Nephron progenitor cell (in vitro differentiated cells): ENCODE measurements around the gene TAS2R41.
"Not testable (repeated sequence)": the region's sequence is repeated elsewhere in the genome, so short reads cannot be mapped to it uniquely, and the experiment has no call there.

Source experiments
- DNase-seq: peaks from one replicate; pipeline ENCODE4 v3.0.0; 2021
- H3K27ac Mint-ChIP-seq: 2 replicates; pipeline ENCODE4 v1.8.0; 2021; ENCODE audit warnings: mild to moderate bottlenecking, moderate library complexity, mixed read lengths
- H3K27me3 Mint-ChIP-seq: 2 replicates; pipeline ENCODE4 v1.8.0; 2021; ENCODE audit warnings: mild to moderate bottlenecking, low read depth, mixed read lengths; ENCODE audit not compliant: poor library complexity
- H3K36me3 Mint-ChIP-seq: 2 replicates; pipeline ENCODE4 v1.8.0; 2021; ENCODE audit warnings: low read depth, mixed read lengths
- H3K4me1 Mint-ChIP-seq: 2 replicates; pipeline ENCODE4 v1.8.0; 2021; ENCODE audit warnings: mixed read lengths
- H3K4me3 Mint-ChIP-seq: 2 replicates; pipeline ENCODE4 v1.8.0; 2021; ENCODE audit warnings: mild to moderate bottlenecking, moderate library complexity, mixed read lengths
- H3K9me3 Mint-ChIP-seq: 2 replicates; pipeline ENCODE4 v1.8.0; 2021; ENCODE audit warnings: mild to moderate bottlenecking, moderate library complexity, mixed read lengths
- TF ChIP-seq, protein P1 (sequence below): fragments of 200-600 bp; sonication (generic); IDR thresholded peaks from 2 replicates; pipeline ENCODE4 v1.5.0; 2021; ENCODE audit warnings: antibody characterized with exemption

Gene TAS2R41

DNA sequence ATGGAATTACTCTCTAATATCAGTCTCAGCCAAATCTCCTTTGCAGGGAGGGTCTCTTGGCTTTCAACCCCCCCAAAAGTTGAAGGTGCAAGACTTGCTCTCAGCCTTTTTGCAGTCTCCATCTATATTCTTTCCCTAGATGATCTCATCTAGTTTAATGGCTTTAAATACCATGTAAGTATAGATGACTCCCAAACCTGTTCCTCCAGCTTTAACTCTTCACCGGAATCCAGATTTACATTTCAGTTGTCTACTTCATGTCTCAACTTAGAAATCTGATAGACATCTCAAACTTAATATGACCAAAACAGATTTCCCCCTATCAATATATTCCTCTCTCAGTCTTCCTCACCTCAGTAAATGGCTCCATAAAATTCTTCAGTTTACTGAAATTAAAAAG lies 9.9 kb upstream of the TAS2R41 start:
- Mint-ChIP-seq H3K27ac (no peak overlapping the region), H3K27me3 (peaks cover 4% of the 10 kb centered on the region), H3K36me3 (no peaks in the 10 kb centered on the region), H3K4me1 (no peaks in the 10 kb centered on the region), H3K9me3 (peaks cover 18% of the 10 kb centered on the region), H3K4me3 (no peak overlapping the region)
- DNase-seq, result no peak
- TF ChIP-seq, protein P1, sequence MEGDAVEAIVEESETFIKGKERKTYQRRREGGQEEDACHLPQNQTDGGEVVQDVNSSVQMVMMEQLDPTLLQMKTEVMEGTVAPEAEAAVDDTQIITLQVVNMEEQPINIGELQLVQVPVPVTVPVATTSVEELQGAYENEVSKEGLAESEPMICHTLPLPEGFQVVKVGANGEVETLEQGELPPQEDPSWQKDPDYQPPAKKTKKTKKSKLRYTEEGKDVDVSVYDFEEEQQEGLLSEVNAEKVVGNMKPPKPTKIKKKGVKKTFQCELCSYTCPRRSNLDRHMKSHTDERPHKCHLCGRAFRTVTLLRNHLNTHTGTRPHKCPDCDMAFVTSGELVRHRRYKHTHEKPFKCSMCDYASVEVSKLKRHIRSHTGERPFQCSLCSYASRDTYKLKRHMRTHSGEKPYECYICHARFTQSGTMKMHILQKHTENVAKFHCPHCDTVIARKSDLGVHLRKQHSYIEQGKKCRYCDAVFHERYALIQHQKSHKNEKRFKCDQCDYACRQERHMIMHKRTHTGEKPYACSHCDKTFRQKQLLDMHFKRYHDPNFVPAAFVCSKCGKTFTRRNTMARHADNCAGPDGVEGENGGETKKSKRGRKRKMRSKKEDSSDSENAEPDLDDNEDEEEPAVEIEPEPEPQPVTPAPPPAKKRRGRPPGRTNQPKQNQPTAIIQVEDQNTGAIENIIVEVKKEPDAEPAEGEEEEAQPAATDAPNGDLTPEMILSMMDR, result no peak

DNA sequence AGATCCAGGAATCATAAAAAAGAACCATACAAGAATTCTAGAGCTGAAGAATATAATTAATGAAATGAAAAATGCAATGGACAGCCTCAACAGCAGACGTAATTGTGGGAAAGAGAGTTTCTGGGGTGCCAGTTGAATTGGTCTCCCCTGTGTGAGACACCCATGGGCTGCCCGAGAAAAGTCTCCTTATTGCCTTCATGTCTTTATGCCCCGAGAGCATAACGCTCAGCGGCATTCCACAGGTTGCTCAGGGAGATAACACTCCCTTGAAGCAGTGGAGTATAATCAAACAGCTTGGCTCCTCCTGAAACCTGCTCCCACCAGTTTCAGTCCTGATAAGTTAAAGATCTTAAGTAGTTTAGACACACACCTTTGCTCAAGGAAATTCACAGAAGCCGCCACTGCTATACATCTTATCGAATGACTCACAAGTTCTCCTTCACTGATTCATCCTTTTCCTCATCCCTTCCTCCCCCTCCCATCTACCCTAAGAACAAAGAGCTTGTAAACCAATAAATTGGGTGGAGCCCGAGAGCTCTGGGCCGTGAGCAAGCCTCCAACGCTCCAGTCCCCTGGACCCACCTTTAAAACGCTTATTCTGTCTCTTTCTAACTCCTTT lies 5.5 kb upstream of the TAS2R41 start:
- peaks cover 30% of the 10 kb centered on the region for H3K9me3 Mint-ChIP-seq
- not testable (repeated sequence) for DNase-seq, H3K4me1 Mint-ChIP-seq, H3K27me3 Mint-ChIP-seq, H3K4me3 Mint-ChIP-seq, H3K36me3 Mint-ChIP-seq, H3K27ac Mint-ChIP-seq

DNA sequence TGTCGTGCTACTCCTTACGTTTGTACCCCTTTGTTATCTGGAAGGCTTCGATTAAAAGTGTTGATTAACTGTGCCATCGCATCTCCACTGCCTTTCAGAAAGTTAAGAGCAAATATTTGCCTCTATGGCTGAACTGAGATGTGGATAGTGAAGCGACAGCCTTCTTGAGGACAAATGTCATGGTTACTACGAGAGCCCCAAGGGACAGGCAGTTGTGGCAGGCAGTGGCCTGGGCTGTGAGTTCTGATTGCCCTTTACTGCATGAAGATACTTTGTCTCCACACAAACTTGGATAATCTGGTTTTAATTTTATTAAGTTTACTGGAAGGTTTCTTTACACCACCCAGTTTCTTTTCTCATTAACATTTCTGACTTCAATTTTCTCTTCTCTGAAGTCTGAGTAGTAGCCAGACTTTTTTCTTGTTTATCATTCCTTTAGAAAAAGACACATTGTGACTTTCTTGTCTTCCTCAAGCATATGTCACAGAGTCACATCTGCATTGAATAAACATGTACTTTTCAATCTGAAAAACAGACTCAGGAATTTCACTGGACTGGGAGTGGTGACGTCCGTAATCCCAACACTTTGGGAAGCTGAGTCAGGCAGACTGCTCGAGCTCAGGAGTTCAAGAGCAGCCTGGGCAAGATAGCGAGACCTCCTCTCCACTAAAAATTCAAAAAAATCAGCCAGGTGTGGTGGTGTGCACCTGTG lies 1.5 kb downstream of the TAS2R41 start:
- no peaks in the 10 kb centered on the region for H3K36me3 Mint-ChIP-seq
- DNase-seq, result no peak
- H3K9me3 Mint-ChIP-seq, result peaks cover 5% of the 10 kb centered on the region
- H3K4me3 Mint-ChIP-seq, result no peak overlapping the region
- peaks cover 2% of the 10 kb centered on the region for H3K27me3 Mint-ChIP-seq
- TF ChIP-seq, protein P1, result no peak
- H3K4me1 Mint-ChIP-seq, result peaks cover 2% of the 10 kb centered on the region
- no peak overlapping the region for H3K27ac Mint-ChIP-seq

DNA sequence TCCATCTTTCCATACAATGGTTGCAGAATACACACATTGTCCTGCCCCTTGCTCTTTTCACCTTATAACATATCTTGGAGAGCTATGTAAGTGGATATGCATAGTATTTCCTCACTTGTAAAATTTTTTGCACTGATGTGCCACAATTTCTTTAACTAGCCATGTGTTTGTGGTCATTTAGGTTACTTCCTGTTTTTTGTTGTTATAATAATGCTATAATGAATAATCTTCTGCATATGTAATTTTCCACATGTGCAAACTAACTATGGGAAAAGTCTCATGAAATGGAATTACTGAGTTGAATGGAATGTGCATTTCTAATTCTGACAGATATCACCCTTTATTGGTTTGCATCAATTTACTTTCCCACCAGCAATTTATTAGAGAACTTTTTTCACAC lies 2.8 kb downstream of the TAS2R41 start:
- TF ChIP-seq, protein P1, result no peak
- Mint-ChIP-seq H3K4me1 (peaks cover 5% of the 10 kb centered on the region), H3K4me3 (no peak overlapping the region), H3K9me3 (no peaks in the 10 kb centered on the region), H3K36me3 (no peaks in the 10 kb centered on the region), H3K27me3 (peaks cover 2% of the 10 kb centered on the region), H3K27ac (no peak overlapping the region)
- no peak for DNase-seq

DNA sequence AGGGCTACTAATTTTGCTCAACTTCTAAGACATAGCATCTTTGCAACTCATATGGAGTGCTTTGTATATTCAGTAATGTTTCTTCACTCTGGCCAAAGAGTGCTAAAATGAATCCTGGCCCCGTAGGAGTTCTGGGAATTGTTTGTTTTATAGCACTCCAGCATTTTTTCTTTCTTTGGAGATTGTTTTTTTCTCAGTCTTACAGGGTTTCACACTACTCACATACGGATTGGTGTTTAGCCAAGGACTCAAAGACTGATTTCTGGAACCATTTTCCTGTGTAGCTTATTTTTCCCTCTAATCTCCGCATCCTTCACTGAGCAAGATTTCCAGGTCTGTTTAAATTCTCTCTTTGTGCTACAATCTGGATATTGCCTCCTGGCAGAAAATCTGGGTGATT lies 6.4 kb downstream of the TAS2R41 start:
- Mint-ChIP-seq H3K27ac (no peak overlapping the region), H3K9me3 (no peaks in the 10 kb centered on the region), H3K4me3 (no peak overlapping the region), H3K27me3 (peaks cover 5% of the 10 kb centered on the region), H3K36me3 (no peaks in the 10 kb centered on the region), H3K4me1 (peaks cover 5% of the 10 kb centered on the region)
- TF ChIP-seq, protein P1, result no peak
- no peak for DNase-seq

DNA sequence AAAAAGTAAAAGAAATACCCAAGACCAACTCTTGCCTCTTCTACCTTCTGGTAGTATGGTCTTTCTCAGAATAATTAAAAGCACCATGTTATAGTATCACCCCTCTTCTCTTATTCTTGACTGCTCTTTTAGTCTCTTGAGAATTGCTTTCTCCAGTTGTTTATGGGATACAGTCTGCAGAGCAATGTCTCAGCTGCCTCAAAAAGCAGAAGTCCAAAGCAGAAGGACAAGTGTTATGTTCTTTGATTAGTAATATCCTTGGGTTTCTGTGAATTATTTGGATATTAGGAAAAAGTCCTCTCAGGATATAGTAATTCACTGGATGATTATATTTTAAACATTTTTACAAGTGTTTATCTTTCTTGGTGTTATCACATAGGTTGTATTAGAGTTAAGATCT lies 7.4 kb downstream of the TAS2R41 start:
- peaks cover 5% of the 10 kb centered on the region for H3K27me3 Mint-ChIP-seq
- peaks cover 5% of the 10 kb centered on the region for H3K4me1 Mint-ChIP-seq
- no peak overlapping the region for H3K4me3 Mint-ChIP-seq
- no peaks in the 10 kb centered on the region for H3K9me3 Mint-ChIP-seq
- no peaks in the 10 kb centered on the region for H3K36me3 Mint-ChIP-seq
- DNase-seq, result no peak
- TF ChIP-seq, protein P1, result no peak
- no peak overlapping the region for H3K27ac Mint-ChIP-seq
